H9 (cell line): Measurements from ENCODE around the gene SLC25A26. TPM values are rescaled to one million over a fixed set of nuclear protein-coding genes. Genes with fewer than 3 reads are reported as not detected.

Source experiments
- DNase-seq: peaks from one replicate; pipeline ENCODE4 v3.0.0-alpha.2; 2017
- H2AFZ ChIP-seq: one replicate; pipeline ENCODE4 v1.6.1; 2013; ENCODE audit warnings: mild to moderate bottlenecking, low read length, control low read depth, moderate library complexity
- H2AK5ac ChIP-seq: 2 replicates; pipeline ENCODE4 v1.6.1; 2013; ENCODE audit warnings: low read length, control low read depth, mixed read lengths; ENCODE audit not compliant: insufficient read length
- H2BK120ac ChIP-seq: one replicate; pipeline ENCODE4 v1.6.1; 2013; ENCODE audit warnings: low read depth, mild to moderate bottlenecking, low read length, control low read depth, inconsistent platforms; ENCODE audit not compliant: poor library complexity, severe bottlenecking
- H2BK12ac ChIP-seq: 2 replicates; pipeline ENCODE4 v1.6.1; 2013; ENCODE audit warnings: low read length, control low read depth, mixed read lengths, low read depth; ENCODE audit not compliant: insufficient read length
- H2BK15ac ChIP-seq: 2 replicates; pipeline ENCODE4 v1.6.1; 2013; ENCODE audit warnings: low read depth, low read length, control low read depth
- H2BK20ac ChIP-seq: one replicate; pipeline ENCODE4 v1.6.1; 2013; ENCODE audit warnings: low read depth, mild to moderate bottlenecking, low read length, control low read depth, inconsistent platforms; ENCODE audit not compliant: poor library complexity, severe bottlenecking
- H2BK5ac ChIP-seq: 2 replicates; pipeline ENCODE4 v1.6.1; 2013; ENCODE audit warnings: low read length, control low read depth, mixed read lengths; ENCODE audit not compliant: insufficient read length
- H3K14ac ChIP-seq: 2 replicates; pipeline ENCODE4 v1.6.1; 2013; ENCODE audit warnings: low read length, control low read depth; ENCODE audit not compliant: insufficient read depth
- H3K18ac ChIP-seq: 2 replicates; pipeline ENCODE4 v1.6.1; 2013; ENCODE audit warnings: low read depth, mild to moderate bottlenecking, mixed read lengths, low read length, control low read depth; ENCODE audit not compliant: insufficient read length
- H3K23ac ChIP-seq: 2 replicates; pipeline ENCODE4 v1.6.1; 2013; ENCODE audit warnings: low read length, control low read depth, mixed read lengths, low read depth; ENCODE audit not compliant: insufficient read length
- H3K23me2 ChIP-seq: 2 replicates; pipeline ENCODE4 v1.6.1; 2013; ENCODE audit warnings: low read depth, mild to moderate bottlenecking, mixed read lengths, low read length, control low read depth; ENCODE audit not compliant: insufficient read length, poor library complexity, severe bottlenecking
- H3K27ac ChIP-seq: 2 replicates; pipeline ENCODE4 v1.5.1; 2013; ENCODE audit warnings: low read length, control low read depth, mixed read lengths, low read depth; ENCODE audit not compliant: insufficient read length
- H3K27me3 ChIP-seq: 2 replicates; pipeline ENCODE4 v1.6.1; 2013; ENCODE audit warnings: low read length, control low read depth, inconsistent platforms; ENCODE audit not compliant: insufficient read depth
- H3K4ac ChIP-seq: 2 replicates; pipeline ENCODE4 v1.6.1; 2013; ENCODE audit warnings: low read depth, mild to moderate bottlenecking, control low read depth, inconsistent platforms, low read length, moderate library complexity
- H3K4me1 ChIP-seq: 2 replicates; pipeline ENCODE4 v1.6.1; 2013; ENCODE audit warnings: low read length, control low read depth, inconsistent platforms; ENCODE audit not compliant: insufficient read depth
- H3K4me2 ChIP-seq: 2 replicates; pipeline ENCODE4 v1.6.1; 2013; ENCODE audit warnings: low read length, control low read depth, mixed read lengths; ENCODE audit not compliant: insufficient read length, insufficient read depth
- H3K56ac ChIP-seq: 2 replicates; pipeline ENCODE4 v1.6.1; 2013; ENCODE audit warnings: low read depth, mild to moderate bottlenecking, mixed read lengths, low read length, control low read depth; ENCODE audit not compliant: insufficient read length
- H3K79me1 ChIP-seq: 2 replicates; pipeline ENCODE4 v1.6.1; 2013; ENCODE audit warnings: low read depth, mild to moderate bottlenecking, moderate library complexity, low read length, control low read depth, inconsistent platforms; ENCODE audit not compliant: insufficient read depth, poor library complexity, severe bottlenecking
- H3K79me2 ChIP-seq: 2 replicates; pipeline ENCODE4 v1.6.1; 2013; ENCODE audit warnings: low read length, control low read depth, inconsistent platforms; ENCODE audit not compliant: insufficient read depth
- H3K9ac ChIP-seq: 2 replicates; pipeline ENCODE4 v1.6.1; 2013; ENCODE audit warnings: low read length, control low read depth, mixed read lengths; ENCODE audit not compliant: insufficient read length; ENCODE audit errors: extremely low read depth
- H3K9me3 ChIP-seq: one replicate; pipeline ENCODE4 v1.6.1; 2013; ENCODE audit warnings: low read depth, low read length, inconsistent platforms; ENCODE audit not compliant: control insufficient read depth
- H3T11ph ChIP-seq: one replicate; pipeline ENCODE4 v1.6.1; 2013; ENCODE audit warnings: mild to moderate bottlenecking, low read length, control low read depth, inconsistent platforms
- H4K20me1 ChIP-seq: one replicate; pipeline ENCODE4 v1.6.1; 2013; ENCODE audit not compliant: control insufficient read depth, insufficient read length, insufficient read depth
- H4K5ac ChIP-seq: 2 replicates; pipeline ENCODE4 v1.6.1; 2013; ENCODE audit warnings: low read depth, mild to moderate bottlenecking, mixed read lengths, low read length, control low read depth; ENCODE audit not compliant: insufficient read length
- H4K8ac ChIP-seq: replicated peaks from 2 replicates; pipeline ENCODE4 v1.6.1; 2013; ENCODE audit warnings: low read length, control low read depth, mixed read lengths, low read depth; ENCODE audit not compliant: insufficient read length
- H4K91ac ChIP-seq: 2 replicates; pipeline ENCODE4 v1.6.1; 2013; ENCODE audit warnings: low read depth, mild to moderate bottlenecking, moderate library complexity, mixed read lengths, low read length, control low read depth; ENCODE audit not compliant: insufficient read length
- H3K27ac Mint-ChIP-seq, 3 experiments: 2 replicates in 2 of 3; 3 replicates in 1 of 3; pipeline ENCODE4 v1.8.0; 2020 to 2021; ENCODE audit warnings: mixed read lengths in 3 of 3, mild to moderate bottlenecking in 1 of 3, moderate library complexity in 1 of 3
- H3K27me3 Mint-ChIP-seq: 2 replicates; pipeline ENCODE4 v1.8.0; 2021; ENCODE audit warnings: low read depth, mild to moderate bottlenecking, moderate library complexity, mixed read lengths
- H3K36me3 Mint-ChIP-seq, 3 experiments: 2 replicates in 2 of 3; 3 replicates in 1 of 3; pipeline ENCODE4 v1.8.0; 2020 to 2021; ENCODE audit warnings: low read depth in 3 of 3, mixed read lengths in 3 of 3; ENCODE audit not compliant: insufficient read depth in 1 of 3
- H3K4me1 Mint-ChIP-seq, 2 experiments: 2 replicates each; pipeline ENCODE4 v1.8.0; 2020; ENCODE audit warnings: mixed read lengths in 2 of 2
- H3K4me3 Mint-ChIP-seq, 2 experiments: 2 replicates in 1 of 2; 3 replicates in 1 of 2; pipeline ENCODE4 v1.8.0; 2020 to 2021; ENCODE audit warnings: mild to moderate bottlenecking in 2 of 2, mixed read lengths in 2 of 2, moderate library complexity in 1 of 2
- H3K9me3 Mint-ChIP-seq, 2 experiments: 2 replicates in 1 of 2; 3 replicates in 1 of 2; pipeline ENCODE4 v1.8.0; 2020; ENCODE audit warnings: mild to moderate bottlenecking in 2 of 2, mixed read lengths in 2 of 2, moderate library complexity in 1 of 2
- WGBS: extraction: QIAGEN DNeasy Blood & Tissue Kit; methylation state at CpG from one replicate; pipeline ENCODE4 v1.1.7; 2013; ENCODE audit warnings: missing lambda C conversion rate, low lambda C conversion rate, mixed read lengths; ENCODE audit not compliant: insufficient read length; ENCODE audit errors: extremely low coverage; 5-methylcytosine and 5-hydroxymethylcytosine counted together
- total RNA-seq: library from RNA; stranded (reverse); gene quantifications from 2 replicates; pipeline ENCODE4 v1.2.1, GENCODE V29; 2021
- TF ChIP-seq, protein P1 (sequence below): fragments of 200-600 bp; sonication (generic); conservative IDR thresholded peaks from 3 replicates; pipeline ENCODE4 v1.8.0; 2021; ENCODE audit warnings: antibody characterized with exemption, mild to moderate bottlenecking

The SLC25A26 gene
- total RNA-seq, 1 experiment from 2014 or later, result 30.2 TPM

DNA sequence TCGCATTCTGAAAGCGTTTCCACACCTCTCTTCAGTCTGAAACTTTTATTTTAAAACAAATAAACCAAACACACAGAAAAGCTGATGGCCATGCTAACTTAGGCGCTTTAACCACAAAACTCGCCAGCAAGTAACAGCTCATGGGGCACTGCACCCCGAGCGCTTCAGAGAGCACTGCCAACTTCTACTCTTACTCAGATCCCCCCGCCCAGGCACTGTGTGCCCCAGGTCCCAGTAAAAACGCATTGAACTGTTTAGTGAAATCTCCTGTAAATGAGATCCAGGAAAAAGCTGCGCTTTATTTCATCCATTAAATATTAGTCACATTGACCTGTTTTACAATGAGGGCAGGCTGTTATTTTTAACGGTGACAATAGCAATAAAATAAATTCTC, 180.4 kb downstream of the SLC25A26 start:
- Histone ChIP-seq H2BK20ac (no peak overlapping the region), H4K91ac (no peak overlapping the region), H3K23ac (no peak overlapping the region), H3K27ac (no peak overlapping the region), H3K27me3 (no peaks in the 10 kb centered on the region), H3K4ac (no peak overlapping the region), H3K9me3 (no peaks in the 10 kb centered on the region), H3K4me2 (no peak overlapping the region), H4K8ac (no peak overlapping the region), H2BK5ac (no peak overlapping the region), H3K79me2 (no peaks in the 10 kb centered on the region), H2BK120ac (no peak overlapping the region), H3K18ac (no peak overlapping the region), H3K79me1 (peaks cover 5% of the 10 kb centered on the region), H2BK12ac (no peak overlapping the region), H3K4me1 (no peaks in the 10 kb centered on the region), H3K9ac (no peak overlapping the region), H3K56ac (no peak overlapping the region), H4K5ac (no peak overlapping the region), H2BK15ac (no peak overlapping the region), H4K20me1 (no peaks in the 10 kb centered on the region), H2AK5ac (no peak overlapping the region), H2AFZ (no peak overlapping the region), H3K14ac (no peak overlapping the region), H3T11ph (no peak overlapping the region), H3K23me2 (no peaks in the 10 kb centered on the region)
- H3K27me3 Mint-ChIP-seq, result no peaks in the 10 kb centered on the region; the same call in 1 of the 2 replicates
- DNase-seq, result no peak
- no peak overlapping the region for H3K4me3 Mint-ChIP-seq
- no peaks in the 10 kb centered on the region; a peak in 1 of 5 replicates for H3K9me3 Mint-ChIP-seq
- peaks cover 65 to 93% (median 90%) of the 10 kb centered on the region in 3 experiments for H3K36me3 Mint-ChIP-seq
- H3K4me1 Mint-ChIP-seq, result peaks cover 25 to 31% of the 10 kb centered on the region in 2 experiments
- TF ChIP-seq, protein P1, sequence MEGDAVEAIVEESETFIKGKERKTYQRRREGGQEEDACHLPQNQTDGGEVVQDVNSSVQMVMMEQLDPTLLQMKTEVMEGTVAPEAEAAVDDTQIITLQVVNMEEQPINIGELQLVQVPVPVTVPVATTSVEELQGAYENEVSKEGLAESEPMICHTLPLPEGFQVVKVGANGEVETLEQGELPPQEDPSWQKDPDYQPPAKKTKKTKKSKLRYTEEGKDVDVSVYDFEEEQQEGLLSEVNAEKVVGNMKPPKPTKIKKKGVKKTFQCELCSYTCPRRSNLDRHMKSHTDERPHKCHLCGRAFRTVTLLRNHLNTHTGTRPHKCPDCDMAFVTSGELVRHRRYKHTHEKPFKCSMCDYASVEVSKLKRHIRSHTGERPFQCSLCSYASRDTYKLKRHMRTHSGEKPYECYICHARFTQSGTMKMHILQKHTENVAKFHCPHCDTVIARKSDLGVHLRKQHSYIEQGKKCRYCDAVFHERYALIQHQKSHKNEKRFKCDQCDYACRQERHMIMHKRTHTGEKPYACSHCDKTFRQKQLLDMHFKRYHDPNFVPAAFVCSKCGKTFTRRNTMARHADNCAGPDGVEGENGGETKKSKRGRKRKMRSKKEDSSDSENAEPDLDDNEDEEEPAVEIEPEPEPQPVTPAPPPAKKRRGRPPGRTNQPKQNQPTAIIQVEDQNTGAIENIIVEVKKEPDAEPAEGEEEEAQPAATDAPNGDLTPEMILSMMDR, result no peak
- H3K27ac Mint-ChIP-seq, result peak overlapping the region; percentile 85 to 91 (median 89); a peak in 6 of 7 replicates
- no CpG with 5 or more reads among the region's 10 CpGs for WGBS
